ENCODE data around the gene TUBB2A.

DNA sequence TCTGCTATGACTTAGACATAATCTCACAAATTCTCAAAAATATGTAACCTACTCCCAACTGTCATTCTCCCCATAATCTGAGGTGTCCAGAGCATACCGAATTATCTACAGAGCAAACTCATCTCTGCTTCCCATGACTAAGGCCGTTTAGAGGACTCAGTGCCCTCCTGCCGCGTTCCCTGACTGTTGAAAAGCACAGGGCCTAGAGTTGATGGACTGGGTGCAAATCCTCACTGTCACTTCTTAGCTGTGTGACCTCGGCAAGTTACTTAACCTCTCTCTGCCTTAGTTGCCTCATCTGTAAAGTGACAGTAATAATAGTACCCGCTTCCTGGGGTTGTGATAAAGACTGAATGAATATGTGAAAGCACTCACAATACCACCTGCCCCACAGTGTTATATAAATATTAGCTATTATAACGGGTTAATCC is 4.7 kb upstream of the TUBB2A start:
- TF ChIP-seq JUND (IDR thresholded peaks at IDR 0.05) (no peak), EP300 (IDR thresholded peaks at IDR 0.05; ENCODE audit: borderline replicate concordance in 1 of 2, low read depth in 1 of 2, low read length in 1 of 2) (no peak), SMC3 (IDR thresholded peaks at IDR 0.05; ENCODE audit: low read depth, low read length) (no peak), REST (IDR thresholded peaks at IDR 0.05; ENCODE audit: low read depth, low read length) (no peak), POLR2AphosphoS5 (IDR thresholded peaks at IDR 0.05; ENCODE audit: low read depth, low read length) (no peak), ZBTB33 (IDR thresholded peaks at IDR 0.05; ENCODE audit: borderline replicate concordance, low read depth) (no peak), NRF1 (IDR thresholded peaks at IDR 0.05; ENCODE audit: low read depth, low read length) (no peak), RFX5 (IDR thresholded peaks at IDR 0.05; ENCODE audit: low read length) (no peak), TEAD4 (IDR thresholded peaks at IDR 0.05; ENCODE audit: borderline replicate concordance, insufficient read depth) (no peak)
- TF ChIP-seq, protein P1, sequence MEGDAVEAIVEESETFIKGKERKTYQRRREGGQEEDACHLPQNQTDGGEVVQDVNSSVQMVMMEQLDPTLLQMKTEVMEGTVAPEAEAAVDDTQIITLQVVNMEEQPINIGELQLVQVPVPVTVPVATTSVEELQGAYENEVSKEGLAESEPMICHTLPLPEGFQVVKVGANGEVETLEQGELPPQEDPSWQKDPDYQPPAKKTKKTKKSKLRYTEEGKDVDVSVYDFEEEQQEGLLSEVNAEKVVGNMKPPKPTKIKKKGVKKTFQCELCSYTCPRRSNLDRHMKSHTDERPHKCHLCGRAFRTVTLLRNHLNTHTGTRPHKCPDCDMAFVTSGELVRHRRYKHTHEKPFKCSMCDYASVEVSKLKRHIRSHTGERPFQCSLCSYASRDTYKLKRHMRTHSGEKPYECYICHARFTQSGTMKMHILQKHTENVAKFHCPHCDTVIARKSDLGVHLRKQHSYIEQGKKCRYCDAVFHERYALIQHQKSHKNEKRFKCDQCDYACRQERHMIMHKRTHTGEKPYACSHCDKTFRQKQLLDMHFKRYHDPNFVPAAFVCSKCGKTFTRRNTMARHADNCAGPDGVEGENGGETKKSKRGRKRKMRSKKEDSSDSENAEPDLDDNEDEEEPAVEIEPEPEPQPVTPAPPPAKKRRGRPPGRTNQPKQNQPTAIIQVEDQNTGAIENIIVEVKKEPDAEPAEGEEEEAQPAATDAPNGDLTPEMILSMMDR (IDR thresholded peaks at IDR 0.05) = no peak
- TF ChIP-seq, protein P2, sequence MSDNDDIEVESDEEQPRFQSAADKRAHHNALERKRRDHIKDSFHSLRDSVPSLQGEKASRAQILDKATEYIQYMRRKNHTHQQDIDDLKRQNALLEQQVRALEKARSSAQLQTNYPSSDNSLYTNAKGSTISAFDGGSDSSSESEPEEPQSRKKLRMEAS (IDR thresholded peaks at IDR 0.05; ENCODE audit: low read depth) = no peak
- TF ChIP-seq, protein P3, sequence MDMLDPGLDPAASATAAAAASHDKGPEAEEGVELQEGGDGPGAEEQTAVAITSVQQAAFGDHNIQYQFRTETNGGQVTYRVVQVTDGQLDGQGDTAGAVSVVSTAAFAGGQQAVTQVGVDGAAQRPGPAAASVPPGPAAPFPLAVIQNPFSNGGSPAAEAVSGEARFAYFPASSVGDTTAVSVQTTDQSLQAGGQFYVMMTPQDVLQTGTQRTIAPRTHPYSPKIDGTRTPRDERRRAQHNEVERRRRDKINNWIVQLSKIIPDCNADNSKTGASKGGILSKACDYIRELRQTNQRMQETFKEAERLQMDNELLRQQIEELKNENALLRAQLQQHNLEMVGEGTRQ (IDR thresholded peaks at IDR 0.05; ENCODE audit: borderline replicate concordance, low read depth, low read length) = no peak

All from SK-N-SH (cell line).